ENCODE results near the gene FSTL5. TPM values are rescaled to one million over a fixed set of nuclear protein-coding genes. Genes with fewer than 3 reads are reported as not detected.

FSTL5 gene
- total RNA-seq, 1 experiment from 2014 or later: not detected

GRCh38 chr4:161937596-161937995, 226.2 kb downstream of the FSTL5 start:
- Histone ChIP-seq H3K4me2 (ENCODE audit: low read length) (peak overlapping the region; percentile 44), H3K27ac (ENCODE audit: low read depth, low read length) (peak overlapping the region; percentile 82), H3K9ac (ENCODE audit: low read length) (no peak overlapping the region), H3K9me2 (ENCODE audit: insufficient read depth) (no peaks in the 10 kb centered on the region), H3K36me3 (ENCODE audit: control insufficient read depth in 1 of 2, insufficient read depth in 2 of 2, low read length in 2 of 2) (no peaks in the 10 kb centered on the region), H4K20me1 (ENCODE audit: insufficient read depth) (no peaks in the 10 kb centered on the region), H2AFZ (ENCODE audit: low read depth, low read length, poor library complexity, severe bottlenecking) (peak overlapping the region; percentile 39), H3K79me2 (ENCODE audit: insufficient read depth, low read length) (no peaks in the 10 kb centered on the region), H3K9me3 (ENCODE audit: control insufficient read depth in 1 of 2, insufficient read depth in 1 of 2, low read depth in 1 of 2, low read length in 2 of 2) (0 out of 4 replicates have a peak, but pooled peaks cover 0 to 3% of the 10 kb centered on the region in 2 experiments), H3K27me3 (ENCODE audit: insufficient read depth, low read length) (no peaks in the 10 kb centered on the region), H3K4me1 (ENCODE audit: control insufficient read depth in 1 of 2, insufficient read depth in 2 of 2, low read length in 2 of 2) (peaks cover 22 to 33% of the 10 kb centered on the region in 2 experiments), H3K4me3 (replicated peaks in 1 of 2; ENCODE audit: low read depth in 1 of 2, low read length in 2 of 2) (no peak overlapping the region)
- ChIA-PET CTCF (no interaction called here), POLR2A (no interaction called here), RAD21 (ENCODE audit: low non-redundant PET in 1 of 2, low total read pairs in 2 of 2, uncharacterized antibody in 2 of 2, unreplicated experiment in 2 of 2) (no interaction called here)
- DNase-seq (ENCODE audit: low read depth, low spot score): peak; percentile 12
- BruUV-seq (replicated peaks): no TSS peak
- no peak for TF ChIP-seq ELF1 (IDR thresholded peaks at IDR 0.05; ENCODE audit: borderline replicate concordance, low read depth)
- no peak for TF ChIP-seq REST (IDR thresholded peaks at IDR 0.05; ENCODE audit: low read depth)
- no peak for TF ChIP-seq JUND (IDR thresholded peaks at IDR 0.05)
- no peak for TF ChIP-seq YY1 (IDR thresholded peaks at IDR 0.05; ENCODE audit: extremely low read depth, insufficient replicate concordance, low read depth, low read length)
- no peak for TF ChIP-seq CBX3 (IDR thresholded peaks at IDR 0.05; ENCODE audit: low read depth)
- no peak for TF ChIP-seq FOSL1 (IDR thresholded peaks at IDR 0.05; ENCODE audit: low read depth)
- TF ChIP-seq EGR1 (IDR thresholded peaks at IDR 0.05; ENCODE audit: low read depth): no peak
- no peak for TF ChIP-seq ZNF274 (IDR thresholded peaks at IDR 0.05; ENCODE audit: low read depth, low read length)
- TF ChIP-seq SRF (IDR thresholded peaks at IDR 0.05; ENCODE audit: low read depth): no peak
- TF ChIP-seq ZFX (IDR thresholded peaks at IDR 0.05): no peak
- TF ChIP-seq CTCF (IDR thresholded peaks at IDR 0.05 in 2 of 3, conservative IDR thresholded peaks at IDR 0.05 in 1 of 3; ENCODE audit: borderline replicate concordance in 1 of 3, insufficient read depth in 1 of 3, low read depth in 2 of 3, low read length in 2 of 3): no peak
- TF ChIP-seq POLR2AphosphoS5 (IDR thresholded peaks at IDR 0.05; ENCODE audit: low read depth, low read length): no peak
- TF ChIP-seq RAD21 (IDR thresholded peaks at IDR 0.05; ENCODE audit: low read depth): no peak
- no peak for TF ChIP-seq MAX (IDR thresholded peaks at IDR 0.05)
- TF ChIP-seq ATF3 (IDR thresholded peaks at IDR 0.05): no peak
- TF ChIP-seq POLR2A (IDR thresholded peaks at IDR 0.05; ENCODE audit: borderline replicate concordance, extremely low read depth, insufficient read depth, insufficient read length): no peak
- no peak for TF ChIP-seq CEBPB (IDR thresholded peaks at IDR 0.05; ENCODE audit: low read depth)
- TF ChIP-seq EZH2phosphoT487 (IDR thresholded peaks at IDR 0.05; ENCODE audit: borderline replicate concordance): no peak
- TF ChIP-seq SIN3A (IDR thresholded peaks at IDR 0.05; ENCODE audit: low read depth): no peak
- TF ChIP-seq TCF7L2 (IDR thresholded peaks at IDR 0.05; ENCODE audit: borderline replicate concordance, extremely low read depth, insufficient read depth, insufficient read length): no peak
- peak; percentile 30; the same call in 1 of the 2 replicates for ATAC-seq
- intact Hi-C loops (cut with micrococcal nuclease): no loop called here
